GM12878 (cell line): ENCODE results near the gene CCNL1. TPM values are rescaled to one million over a fixed set of nuclear protein-coding genes. Genes with fewer than 3 reads are reported as not detected.
A peak's percentile ranks its signal among the peaks of the same experiment; 100 is the strongest.

ENCODE experiments used
- ATAC-seq: fragments of 200-7000 bp; cut with Tn5 transposase; 3 replicates; pipeline ENCODE4 v1.9.1; 2020; ENCODE audit warnings: mild to moderate bottlenecking, moderate library complexity
- BruUV-seq: library from RNA; stranded (reverse); fragments of 400-500 nt; replicated peaks from 2 replicates; lab custom pipeline; 2021; lab: Mats Ljungman, UMichigan
- CTCF ChIA-PET: fragments of 300-600 bp; sonication (Branson Sonifier 250); formaldehyde crosslinking; extraction: SDS; loops from one replicate; lab custom pipeline; 2021; ENCODE audit warnings: inconsistent platforms; lab: Yijun Ruan, JAX
- POLR2A ChIA-PET: fragments of 350-600 bp; formaldehyde crosslinking; extraction: SDS; loops from one replicate; lab custom pipeline; 2021; ENCODE audit warnings: inconsistent platforms; lab: Charles Lee
- RAD21 ChIA-PET: fragments of 300-600 bp; sonication (Branson Sonifier 250); formaldehyde crosslinking; loops from one replicate; lab custom pipeline; 2023; ENCODE audit warnings: antibody characterized with exemption; ENCODE audit not compliant: unreplicated experiment; lab: Charles Lee
- SMC1A ChIA-PET: fragments of 300-600 bp; sonication (Branson Sonifier 250); formaldehyde crosslinking; loops from one replicate; lab custom pipeline; 2023; ENCODE audit not compliant: unreplicated experiment, uncharacterized antibody; lab: Charles Lee
- DNase-seq: peaks from one replicate; pipeline ENCODE4 v3.0.0-alpha.2; 2011; ENCODE audit warnings: low read depth, low spot score
- FAIRE-seq: peaks from 3 replicates; lab custom pipeline; 2011; peaks lifted over from hg19 to GRCh38; lab: Jason Lieb, UNC
- H2AFZ ChIP-seq: 2 replicates; pipeline ENCODE4 v1.6.0; 2011; ENCODE audit warnings: low read depth, low read length, control low read depth; ENCODE audit not compliant: control insufficient read depth
- H3K27ac ChIP-seq: 2 replicates; pipeline ENCODE4 v1.5.1; 2011; ENCODE audit warnings: control low read depth; ENCODE audit not compliant: control insufficient read depth, insufficient read depth
- H3K27me3 ChIP-seq, 2 experiments: replicated peaks in 1 of 2; 2 replicates each; pipeline versions ENCODE4 v1.6.0 to v1.6.1; 2011; ENCODE audit warnings: low read length in 1 of 2; ENCODE audit not compliant: control insufficient read depth in 2 of 2, insufficient read depth in 2 of 2
- H3K36me3 ChIP-seq, 2 experiments: 2 replicates each; pipeline ENCODE4 v1.5.1; 2011; ENCODE audit warnings: low read length in 1 of 2; ENCODE audit not compliant: control insufficient read depth in 2 of 2, insufficient read depth in 2 of 2
- H3K4me1 ChIP-seq: 2 replicates; pipeline ENCODE4 v1.6.1; 2011; ENCODE audit warnings: mild to moderate bottlenecking, low read length, moderate library complexity, mixed read lengths; ENCODE audit not compliant: control insufficient read depth, insufficient read depth
- H3K4me2 ChIP-seq: 2 replicates; pipeline ENCODE4 v1.6.0; 2011; ENCODE audit warnings: control low read depth; ENCODE audit not compliant: control insufficient read depth, insufficient read depth
- H3K4me3 ChIP-seq: fragments of 200-600 bp; sonication (generic); 2 replicates; pipeline ENCODE4 v1.5.1; 2016
- H3K79me2 ChIP-seq: 2 replicates; pipeline ENCODE4 v1.6.0; 2011; ENCODE audit warnings: low read length; ENCODE audit not compliant: control insufficient read depth, insufficient read depth
- H3K9ac ChIP-seq: 2 replicates; pipeline ENCODE4 v1.8.0; 2011; ENCODE audit warnings: low read length, control low read depth, mixed read lengths; ENCODE audit not compliant: control insufficient read depth, insufficient read depth
- H3K9me3 ChIP-seq: replicated peaks from 3 replicates; pipeline ENCODE4 v1.5.1; 2011; ENCODE audit warnings: mild to moderate bottlenecking, low read length; ENCODE audit not compliant: control insufficient read depth, insufficient read depth
- H4K20me1 ChIP-seq: 2 replicates; pipeline ENCODE4 v1.6.0; 2011; ENCODE audit not compliant: control insufficient read depth, insufficient read depth
- ATF7 ChIP-seq: fragments of 450-650 bp; IDR thresholded peaks from 2 replicates; pipeline ENCODE4 v1.6.1; 2016; ENCODE audit warnings: low read depth, mild to moderate bottlenecking
- BACH1 ChIP-seq: fragments of 450-650 bp; IDR thresholded peaks from 2 replicates; pipeline ENCODE4 v1.6.1; 2017; ENCODE audit warnings: mild to moderate bottlenecking, borderline replicate concordance
- BMI1 ChIP-seq: fragments of 450-650 bp; IDR thresholded peaks from 2 replicates; pipeline ENCODE4 v1.6.1; 2016; ENCODE audit warnings: mild to moderate bottlenecking, moderate library complexity, borderline replicate concordance
- EZH2 ChIP-seq: IDR thresholded peaks from 2 replicates; pipeline ENCODE4 v1.6.1; 2012; ENCODE audit warnings: low read depth, mild to moderate bottlenecking, control low read depth, inconsistent platforms, low read length, borderline replicate concordance; ENCODE audit not compliant: control insufficient read depth
- FOS ChIP-seq: IDR thresholded peaks from 3 replicates; pipeline ENCODE4 v1.6.1; 2011; ENCODE audit warnings: borderline replicate concordance; ENCODE audit not compliant: insufficient read length; ENCODE audit errors: extremely low read depth
- NRF1 ChIP-seq: conservative IDR thresholded peaks from 2 replicates; pipeline ENCODE4 v1.6.1; 2011; ENCODE audit warnings: mild to moderate bottlenecking, low read depth, low read length, improper control_type of control experiment
- POLR2AphosphoS5 ChIP-seq: IDR thresholded peaks from 2 replicates; pipeline ENCODE4 v1.6.1; 2011; ENCODE audit warnings: mild to moderate bottlenecking, low read length, inconsistent platforms
- WGBS: methylation state at CpG from one replicate; pipeline ENCODE4 v1.1.6; 2016; ENCODE audit warnings: low lambda C conversion rate; ENCODE audit not compliant: insufficient replicate concordance, insufficient coverage; ENCODE audit errors: missing lambda C conversion rate; 5-methylcytosine and 5-hydroxymethylcytosine counted together
- in situ Hi-C: fragments of 300-500 bp; cut with MboI; formaldehyde crosslinking; loops from 9 replicates; pipeline ENCODE4 v1.14.3; 2018; ENCODE audit warnings: mixed read lengths
- intact Hi-C: fragments of 100-400 bp; cut with micrococcal nuclease; formaldehyde crosslinking; loops from one replicate; pipeline ENCODE4 v1.14.2; 2022; ENCODE audit not compliant: unreplicated experiment
- polyA plus RNA-seq, 11 experiments: library from polyadenylated mRNA; depleted of rRNA in 4 of 11; unstranded in 6 of 11; stranded (reverse) in 5 of 11; fragments of >200 nt; fragmentation: Nextera tagmentation in 4 of 11; fragmentation: Illumina TruSeq in 1 of 11; extraction: Ambion mirVana in 4 of 11; extraction: Trizol in 1 of 11; gene quantifications; 1 replicate in 1 of 11; 2 replicates in 10 of 11; pipeline versions ENCODE4 v1.2.1 to v1.2.3, GENCODE V29; 2011 to 2016; ENCODE audit warnings: inconsistent platforms in 2 of 11, missing spikeins in 2 of 11, low read depth in 1 of 11
- total RNA-seq, 4 experiments: library from RNA; depleted of rRNA in 3 of 4; stranded (reverse); fragments of >200 nt in 3 of 4; fragmentation: Illumina TruSeq in 1 of 4; extraction: Trizol in 1 of 4; gene quantifications; 2 replicates each; pipeline versions ENCODE4 v1.2.1 to v1.2.3, GENCODE V29; 2013 to 2021
- TF ChIP-seq, protein P1 (sequence below): fragments of 450-650 bp; formaldehyde crosslinking; IDR thresholded peaks from 2 replicates; pipeline ENCODE4 v1.5.0; 2022; ENCODE audit warnings: mild to moderate bottlenecking, missing genetic modification characterization
- TF ChIP-seq, protein P2 (sequence below): fragments of 450-650 bp; conservative IDR thresholded peaks from 2 replicates; pipeline ENCODE4 v1.6.1; 2017; ENCODE audit warnings: mild to moderate bottlenecking, moderate library complexity

Gene CCNL1
- total and polyA plus RNA-seq, 10 of the 15 experiments (the other 5 are each of a cell fraction or from before 2014, with no cell fraction given), result 22.2 to 174 (median 115) TPM

DNA sequence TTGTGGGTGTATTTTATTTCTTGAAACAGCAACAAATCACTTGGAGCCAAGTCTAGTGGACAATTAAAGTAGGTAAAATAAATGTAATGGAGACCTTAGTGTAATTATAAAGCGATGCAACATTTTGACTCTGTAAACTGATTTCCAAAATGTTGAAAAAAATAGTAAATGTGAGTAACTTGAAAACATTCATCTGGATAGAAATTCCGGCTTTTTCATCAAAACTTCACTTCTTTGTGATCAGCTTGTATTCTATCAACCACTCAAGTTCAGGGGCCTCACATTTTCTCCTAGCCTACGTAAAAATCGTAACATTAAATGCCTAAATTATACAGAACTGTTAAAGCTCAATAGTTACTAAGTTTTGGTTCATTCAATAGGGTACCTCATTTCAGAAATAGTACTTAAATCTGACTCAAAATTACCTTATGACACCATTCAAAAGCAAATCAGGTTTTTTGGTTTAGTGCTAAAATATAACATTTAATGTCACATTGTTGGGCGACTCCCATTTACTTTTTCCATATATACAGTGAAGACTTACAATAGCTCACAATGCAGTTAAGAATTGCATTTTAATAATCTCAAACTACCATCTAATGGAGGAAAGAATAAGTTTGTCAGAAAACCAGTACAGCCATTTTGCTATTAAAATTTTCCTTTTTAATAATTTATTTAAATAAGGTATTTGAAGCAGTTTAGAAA is 12.7 kb downstream of the CCNL1 start:
- no peak for ATAC-seq
- Histone ChIP-seq H3K27me3 (no peaks in the 10 kb centered on the region), H3K9me3 (no peaks in the 10 kb centered on the region), H3K4me3 (no peak overlapping the region), H4K20me1 (0 out of 2 replicates have a peak, but pooled peaks cover 4% of the 10 kb centered on the region), H3K36me3 (peaks cover 5 to 34% of the 10 kb centered on the region in 2 experiments), H3K79me2 (peaks cover 9% of the 10 kb centered on the region), H3K27ac (no peak overlapping the region), H3K4me1 (no peaks in the 10 kb centered on the region; the same call in 1 of the 2 replicates), H2AFZ (no peak overlapping the region), H3K9ac (no peak overlapping the region), H3K4me2 (no peak overlapping the region)
- no TSS peak for BruUV-seq
- in situ Hi-C loops, result loop anchor here (25.0 kb wide), 1 partner anchor 985 kb away; no protein-coding TSS in a partner anchor
- ChIA-PET POLR2A (interaction anchor here (1.0 kb wide), 1 partner anchor 465 kb away, joined by 3 read pairs; no protein-coding TSS in a partner anchor), RAD21 (interaction anchor here (1.0 to 1.2 kb wide), 3 partner anchors 9 to 58 kb away, joined by 3 to 4 read pairs (median 3); no protein-coding TSS in a partner anchor), SMC1A (interaction anchor here (0.5 to 1.5 kb wide), 5 partner anchors 9 to 290 kb away, joined by 3 to 6 read pairs (median 3); no protein-coding TSS in a partner anchor), CTCF (interaction anchor here (0.7 to 1.4 kb wide), 4 partner anchors 10 to 30 kb away, joined by 3 to 9 read pairs (median 3); no protein-coding TSS in a partner anchor)
- no peak for DNase-seq
- TF ChIP-seq, protein P1, sequence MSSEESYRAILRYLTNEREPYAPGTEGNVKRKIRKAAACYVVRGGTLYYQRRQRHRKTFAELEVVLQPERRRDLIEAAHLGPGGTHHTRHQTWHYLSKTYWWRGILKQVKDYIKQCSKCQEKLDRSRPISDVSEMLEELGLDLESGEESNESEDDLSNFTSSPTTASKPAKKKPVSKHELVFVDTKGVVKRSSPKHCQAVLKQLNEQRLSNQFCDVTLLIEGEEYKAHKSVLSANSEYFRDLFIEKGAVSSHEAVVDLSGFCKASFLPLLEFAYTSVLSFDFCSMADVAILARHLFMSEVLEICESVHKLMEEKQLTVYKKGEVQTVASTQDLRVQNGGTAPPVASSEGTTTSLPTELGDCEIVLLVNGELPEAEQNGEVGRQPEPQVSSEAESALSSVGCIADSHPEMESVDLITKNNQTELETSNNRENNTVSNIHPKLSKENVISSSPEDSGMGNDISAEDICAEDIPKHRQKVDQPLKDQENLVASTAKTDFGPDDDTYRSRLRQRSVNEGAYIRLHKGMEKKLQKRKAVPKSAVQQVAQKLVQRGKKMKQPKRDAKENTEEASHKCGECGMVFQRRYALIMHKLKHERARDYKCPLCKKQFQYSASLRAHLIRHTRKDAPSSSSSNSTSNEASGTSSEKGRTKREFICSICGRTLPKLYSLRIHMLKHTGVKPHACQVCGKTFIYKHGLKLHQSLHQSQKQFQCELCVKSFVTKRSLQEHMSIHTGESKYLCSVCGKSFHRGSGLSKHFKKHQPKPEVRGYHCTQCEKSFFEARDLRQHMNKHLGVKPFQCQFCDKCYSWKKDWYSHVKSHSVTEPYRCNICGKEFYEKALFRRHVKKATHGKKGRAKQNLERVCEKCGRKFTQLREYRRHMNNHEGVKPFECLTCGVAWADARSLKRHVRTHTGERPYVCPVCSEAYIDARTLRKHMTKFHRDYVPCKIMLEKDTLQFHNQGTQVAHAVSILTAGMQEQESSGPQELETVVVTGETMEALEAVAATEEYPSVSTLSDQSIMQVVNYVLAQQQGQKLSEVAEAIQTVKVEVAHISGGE (CRISPR knock-in tag), result no peak
- TF ChIP-seq BMI1 (0 out of 2 replicates have a peak, but pooled peaks have one; percentile 12), BACH1 (0 out of 2 replicates have a peak, but pooled peaks have one; percentile 46), NRF1 (no peak), FOS (no peak), EZH2 (no peak), POLR2AphosphoS5 (peak; percentile 20; the same call in 1 of the 2 replicates), ATF7 (no peak)
- TF ChIP-seq, protein P2, sequence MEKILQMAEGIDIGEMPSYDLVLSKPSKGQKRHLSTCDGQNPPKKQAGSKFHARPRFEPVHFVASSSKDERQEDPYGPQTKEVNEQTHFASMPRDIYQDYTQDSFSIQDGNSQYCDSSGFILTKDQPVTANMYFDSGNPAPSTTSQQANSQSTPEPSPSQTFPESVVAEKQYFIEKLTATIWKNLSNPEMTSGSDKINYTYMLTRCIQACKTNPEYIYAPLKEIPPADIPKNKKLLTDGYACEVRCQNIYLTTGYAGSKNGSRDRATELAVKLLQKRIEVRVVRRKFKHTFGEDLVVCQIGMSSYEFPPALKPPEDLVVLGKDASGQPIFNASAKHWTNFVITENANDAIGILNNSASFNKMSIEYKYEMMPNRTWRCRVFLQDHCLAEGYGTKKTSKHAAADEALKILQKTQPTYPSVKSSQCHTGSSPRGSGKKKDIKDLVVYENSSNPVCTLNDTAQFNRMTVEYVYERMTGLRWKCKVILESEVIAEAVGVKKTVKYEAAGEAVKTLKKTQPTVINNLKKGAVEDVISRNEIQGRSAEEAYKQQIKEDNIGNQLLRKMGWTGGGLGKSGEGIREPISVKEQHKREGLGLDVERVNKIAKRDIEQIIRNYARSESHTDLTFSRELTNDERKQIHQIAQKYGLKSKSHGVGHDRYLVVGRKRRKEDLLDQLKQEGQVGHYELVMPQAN, result no peak
- intact Hi-C loops, result no loop called here
- 89% methylated on average over 5 of the region's 5 CpGs for WGBS
- FAIRE-seq, result no peak
